GM12865 (cell line): ENCODE results near the gene BLNK.
"Not testable (repeated sequence)": the region's sequence is repeated elsewhere in the genome, so short reads cannot be mapped to it uniquely, and the experiment has no call there.

Experiments
- DNase-seq: peaks from one replicate; pipeline ENCODE4 v3.0.0; 2010; ENCODE audit warnings: low read depth
- H3K4me3 ChIP-seq: 2 replicates; pipeline ENCODE4 v1.5.1; 2011; ENCODE audit warnings: mild to moderate bottlenecking, low read depth, low read length, control low read depth
- CTCF ChIP-seq: IDR thresholded peaks from 2 replicates; pipeline ENCODE4 v1.5.1; 2011; ENCODE audit warnings: low read length, control low read depth, low read depth, inconsistent platforms; ENCODE audit not compliant: insufficient read depth; ENCODE audit errors: missing control alignments

Gene BLNK

GRCh38 chr10:96309628-96310320 lies 38.4 kb upstream of the BLNK start:
- H3K4me3 ChIP-seq: no peak overlapping the region
- no peak for DNase-seq
- TF ChIP-seq CTCF: no peak

- DNase-seq, H3K4me3 ChIP-seq: not testable (repeated sequence)
Measured at GRCh38 chr10:96308854-96309253, 37.5 kb upstream of the BLNK start.

GRCh38 chr10:96306516-96306915 lies 35.1 kb upstream of the BLNK start:
- no peak for TF ChIP-seq CTCF
- H3K4me3 ChIP-seq: no peak overlapping the region
- DNase-seq: peak; percentile 29

GRCh38 chr10:96305019-96305418 lies 33.6 kb upstream of the BLNK start:
- H3K4me3 ChIP-seq: no peak overlapping the region
- DNase-seq: no peak
- TF ChIP-seq CTCF: no peak

GRCh38 chr10:96304230-96304629 lies 32.9 kb upstream of the BLNK start, which contains the start of gene DNTT:
DNTT (plus strand) TSS chr10:96304434; CDS start chr10:96304498, 64 bp downstream.
- DNase-seq: no peak
- no peak for TF ChIP-seq CTCF
- H3K4me3 ChIP-seq: no peak within 1 kb of the TSS

GRCh38 chr10:96301616-96302015 lies 30.2 kb upstream of the BLNK start:
- no peak overlapping the region for H3K4me3 ChIP-seq
- DNase-seq: no peak
- no peak for TF ChIP-seq CTCF

GRCh38 chr10:96299383-96299782 lies 28.0 kb upstream of the BLNK start:
- no peak for TF ChIP-seq CTCF
- no peak for DNase-seq
- H3K4me3 ChIP-seq: no peak overlapping the region
